ENCODE measurements around the gene SLCO2B1.

SLCO2B1 gene

GRCh38 chr11:75208446-75208845, 57.5 kb downstream of the SLCO2B1 start:
- H3K27ac ChIP-seq: no peak overlapping the region
- TF ChIP-seq ZFX (IDR thresholded peaks at IDR 0.05) (no peak), CTCF (conservative IDR thresholded peaks at IDR 0.05) (no peak)

- TF ChIP-seq CTCF (conservative IDR thresholded peaks at IDR 0.05) (no peak), ZFX (IDR thresholded peaks at IDR 0.05) (no peak)
These were observed 61.5 kb downstream of the SLCO2B1 start for GRCh38 chr11:75212411-75212810.

GRCh38 chr11:75214411-75214821, 63.5 kb downstream of the SLCO2B1 start:
- no peak overlapping the region for H3K27ac ChIP-seq
- TF ChIP-seq ZFX (IDR thresholded peaks at IDR 0.05): no peak
- peak; percentile 35 for TF ChIP-seq CTCF (conservative IDR thresholded peaks at IDR 0.05)

More at GRCh38 chr11:75212411-75212810, 61.5 kb downstream of the SLCO2B1 start:
- H3K27ac ChIP-seq: no peak overlapping the region

GRCh38 chr11:75214843-75215242, 63.9 kb downstream of the SLCO2B1 start:
- TF ChIP-seq ZFX (IDR thresholded peaks at IDR 0.05) (no peak), CTCF (conservative IDR thresholded peaks at IDR 0.05) (no peak)
- H3K27ac ChIP-seq: no peak overlapping the region

GRCh38 chr11:75219869-75220268, 69.0 kb downstream of the SLCO2B1 start:
- no peak overlapping the region for H3K27ac ChIP-seq
- TF ChIP-seq ZFX (IDR thresholded peaks at IDR 0.05) (no peak), CTCF (conservative IDR thresholded peaks at IDR 0.05) (no peak)

GRCh38 chr11:75223954-75224643, 73.2 kb downstream of the SLCO2B1 start:
- TF ChIP-seq CTCF (conservative IDR thresholded peaks at IDR 0.05) (no peak), ZFX (IDR thresholded peaks at IDR 0.05) (no peak)
- no peak overlapping the region for H3K27ac ChIP-seq

GRCh38 chr11:75225794-75226193, 74.9 kb downstream of the SLCO2B1 start:
- TF ChIP-seq CTCF (conservative IDR thresholded peaks at IDR 0.05) (no peak), ZFX (IDR thresholded peaks at IDR 0.05) (no peak)
- no peak overlapping the region for H3K27ac ChIP-seq

All from C4-2B (cell line).